Activated CD4-positive, alpha-beta T cell treated with anti-CD3 and anti-CD28 coated beads, Interleukin-2, amount 10 ng/mL, durations not matched to agents 24 days and 14 days (primary cell): ENCODE measurements around the gene LRRC73. TPM values are rescaled to one million over a fixed set of nuclear protein-coding genes. Genes with fewer than 3 reads are reported as not detected.
"Not testable (repeated sequence)": the region's sequence is repeated elsewhere in the genome, so short reads cannot be mapped to it uniquely, and the experiment has no call there.

Experiments used
- DNase-seq: peaks from one replicate; pipeline ENCODE4 v3.0.0; 2022
- H3K27ac Mint-ChIP-seq: one replicate; pipeline ENCODE4 v1.8.0; 2022; ENCODE audit warnings: mild to moderate bottlenecking, mixed read lengths
- H3K27me3 Mint-ChIP-seq: one replicate; pipeline ENCODE4 v1.8.0; 2022; ENCODE audit warnings: mixed read lengths
- H3K36me3 Mint-ChIP-seq: one replicate; pipeline ENCODE4 v1.8.0; 2022; ENCODE audit warnings: low read depth, mild to moderate bottlenecking, mixed read lengths
- H3K4me1 Mint-ChIP-seq: one replicate; pipeline ENCODE4 v1.8.0; 2021; ENCODE audit warnings: mixed read lengths
- H3K4me3 Mint-ChIP-seq: one replicate; pipeline ENCODE4 v1.8.0; 2022; ENCODE audit warnings: mild to moderate bottlenecking, moderate library complexity, mixed read lengths
- H3K9me3 Mint-ChIP-seq: one replicate; pipeline ENCODE4 v1.8.0; 2021; ENCODE audit warnings: mixed read lengths
- intact Hi-C: fragments of 100-400 bp; cut with micrococcal nuclease; formaldehyde crosslinking; loops from one replicate; pipeline ENCODE4 v1.15.1; 2023
- total RNA-seq: library from RNA; stranded (reverse); gene quantifications from 2 replicates; pipeline ENCODE4 v1.2.3, GENCODE V29; 2022

The LRRC73 gene
- total RNA-seq, 1 donor from 2014 or later = 0.51 TPM

DNA sequence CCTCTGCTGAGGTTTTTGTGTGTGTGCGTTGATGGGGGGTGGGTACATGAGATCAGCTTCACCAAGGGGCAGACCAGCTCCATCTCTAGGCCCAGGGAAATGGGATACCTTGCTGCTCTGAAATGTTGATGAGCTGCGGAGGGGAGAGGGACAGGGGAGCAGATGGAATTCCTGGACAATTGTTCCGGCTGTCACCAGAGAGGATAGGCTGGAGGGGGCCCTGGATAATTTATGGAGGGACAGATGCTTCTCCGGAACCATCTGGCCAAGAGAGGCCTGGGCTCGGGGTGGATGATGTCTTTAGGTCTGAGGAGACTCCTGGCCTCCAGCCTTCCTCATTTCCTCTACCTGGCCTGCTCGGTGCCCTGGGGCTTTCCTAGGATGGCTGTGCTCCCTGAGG lies 34.6 kb downstream of the LRRC73 start:
- no peak for DNase-seq
- no peak overlapping the region for H3K4me3 Mint-ChIP-seq
- no peaks in the 10 kb centered on the region for H3K9me3 Mint-ChIP-seq
- H3K36me3 Mint-ChIP-seq = peaks cover 5% of the 10 kb centered on the region
- intact Hi-C loops = loop anchor here (5.0 kb wide), 1 partner anchor 303 kb away; the partner anchor contains the start of gene SRF
- peaks cover 5% of the 10 kb centered on the region for H3K27me3 Mint-ChIP-seq
- peaks cover 29% of the 10 kb centered on the region for H3K4me1 Mint-ChIP-seq
- no peak overlapping the region for H3K27ac Mint-ChIP-seq

DNA sequence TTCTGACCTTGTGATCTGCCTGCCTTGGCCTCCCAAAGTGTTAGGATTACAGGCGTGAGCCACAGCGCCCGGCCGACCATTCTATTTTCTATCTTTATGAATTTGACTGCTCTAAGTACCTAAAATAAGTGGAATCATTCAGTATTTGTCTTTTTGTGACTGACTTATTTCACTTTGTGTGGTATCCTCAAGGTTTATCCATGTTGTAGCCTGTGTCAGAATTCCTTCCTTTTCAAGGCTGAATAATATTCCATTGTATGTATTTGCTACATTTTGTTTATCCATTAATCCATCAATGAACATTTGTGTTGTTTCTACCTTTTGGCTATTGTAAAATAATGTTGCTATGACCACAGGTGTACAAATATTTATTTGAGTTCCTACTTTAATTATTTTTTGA lies 37.6 kb downstream of the LRRC73 start:
- H3K4me3 Mint-ChIP-seq = no peak overlapping the region
- H3K36me3 Mint-ChIP-seq = peaks cover 2% of the 10 kb centered on the region
- H3K27ac Mint-ChIP-seq = no peak overlapping the region
- peaks cover 10% of the 10 kb centered on the region for H3K4me1 Mint-ChIP-seq
- H3K27me3 Mint-ChIP-seq = peaks cover 17% of the 10 kb centered on the region
- no peak for DNase-seq
- no peaks in the 10 kb centered on the region for H3K9me3 Mint-ChIP-seq
- intact Hi-C loops = no loop called here

GRCh38 chr6:43471399-43471798 lies 38.7 kb downstream of the LRRC73 start:
- no peaks in the 10 kb centered on the region for H3K9me3 Mint-ChIP-seq
- intact Hi-C loops = no loop called here

DNA sequence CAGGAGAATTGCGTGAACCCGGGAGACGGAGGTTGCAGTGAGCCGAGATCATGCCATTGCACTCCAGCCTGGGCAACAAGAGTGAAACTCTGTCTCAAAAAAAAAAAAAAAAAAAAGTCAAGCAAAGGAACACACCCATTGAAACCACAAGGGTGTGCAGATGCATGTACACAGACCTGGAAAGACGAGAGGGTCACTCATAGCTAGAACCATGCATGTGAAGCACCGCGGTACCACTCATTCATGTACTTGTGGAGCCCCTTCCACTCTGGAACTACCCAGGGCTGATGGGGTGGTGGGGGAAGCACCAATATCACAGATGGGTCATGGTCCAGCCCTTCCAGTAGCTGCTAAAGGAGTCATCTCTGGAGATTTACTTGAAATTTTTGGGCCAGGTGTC lies 40.2 kb downstream of the LRRC73 start:
- Mint-ChIP-seq H3K36me3 (no peaks in the 10 kb centered on the region), H3K27ac (no peak overlapping the region), H3K4me1 (no peaks in the 10 kb centered on the region), H3K27me3 (peaks cover 21% of the 10 kb centered on the region), H3K9me3 (no peaks in the 10 kb centered on the region), H3K4me3 (no peak overlapping the region)
- intact Hi-C loops = no loop called here
- no peak for DNase-seq

More at GRCh38 chr6:43471399-43471798, 38.7 kb downstream of the LRRC73 start:
- Mint-ChIP-seq H3K4me3 (no peak overlapping the region), H3K27ac (no peak overlapping the region), H3K27me3 (peaks cover 21% of the 10 kb centered on the region), H3K4me1 (no peaks in the 10 kb centered on the region), H3K36me3 (no peaks in the 10 kb centered on the region)
- no peak for DNase-seq

GRCh38 chr6:43468748-43469681 lies 41.1 kb downstream of the LRRC73 start:
- DNase-seq = no peak
- Mint-ChIP-seq H3K27ac (no peak overlapping the region), H3K9me3 (no peaks in the 10 kb centered on the region), H3K4me1 (no peaks in the 10 kb centered on the region), H3K4me3 (no peak overlapping the region), H3K36me3 (no peaks in the 10 kb centered on the region), H3K27me3 (peaks cover 23% of the 10 kb centered on the region)
- intact Hi-C loops = no loop called here

GRCh38 chr6:43468240-43468639 lies 41.9 kb downstream of the LRRC73 start:
- H3K27ac Mint-ChIP-seq = no peak overlapping the region
- H3K4me1 Mint-ChIP-seq = no peaks in the 10 kb centered on the region
- peaks cover 25% of the 10 kb centered on the region for H3K27me3 Mint-ChIP-seq
- no peak for DNase-seq
- intact Hi-C loops = no loop called here
- H3K36me3 Mint-ChIP-seq = no peaks in the 10 kb centered on the region
- no peaks in the 10 kb centered on the region for H3K9me3 Mint-ChIP-seq
- no peak overlapping the region for H3K4me3 Mint-ChIP-seq

DNA sequence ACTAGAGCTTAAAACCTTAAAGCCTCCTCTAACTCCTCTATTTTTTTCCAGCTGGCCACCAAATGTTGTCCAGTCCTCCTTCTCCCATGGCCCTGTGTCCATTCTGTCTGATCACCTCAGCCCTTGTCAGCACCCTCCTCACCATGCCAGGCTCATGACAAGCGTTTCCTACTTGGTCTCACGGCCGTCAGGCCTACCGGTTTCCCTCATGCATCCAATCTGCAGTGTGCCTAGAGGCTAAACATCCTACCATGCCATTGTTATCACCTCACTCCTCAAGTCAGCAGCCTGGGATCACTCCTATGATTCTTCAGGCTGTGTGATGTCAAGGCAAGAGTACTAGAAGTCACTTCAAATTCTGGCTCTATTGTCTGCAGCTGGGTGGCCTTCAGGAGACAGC lies 42.4 kb downstream of the LRRC73 start:
- Mint-ChIP-seq H3K27ac (no peak overlapping the region), H3K27me3 (peaks cover 28% of the 10 kb centered on the region), H3K36me3 (no peaks in the 10 kb centered on the region), H3K9me3 (no peaks in the 10 kb centered on the region), H3K4me3 (no peak overlapping the region), H3K4me1 (no peaks in the 10 kb centered on the region)
- no peak for DNase-seq
- intact Hi-C loops = no loop called here

- H3K9me3 Mint-ChIP-seq, DNase-seq, intact Hi-C loops, H3K36me3 Mint-ChIP-seq, H3K4me1 Mint-ChIP-seq, H3K4me3 Mint-ChIP-seq, H3K27ac Mint-ChIP-seq: not testable (repeated sequence)
- peaks cover 33% of the 10 kb centered on the region for H3K27me3 Mint-ChIP-seq
Observed at GRCh38 chr6:43467265-43467664, 42.9 kb downstream of the LRRC73 start.

DNA sequence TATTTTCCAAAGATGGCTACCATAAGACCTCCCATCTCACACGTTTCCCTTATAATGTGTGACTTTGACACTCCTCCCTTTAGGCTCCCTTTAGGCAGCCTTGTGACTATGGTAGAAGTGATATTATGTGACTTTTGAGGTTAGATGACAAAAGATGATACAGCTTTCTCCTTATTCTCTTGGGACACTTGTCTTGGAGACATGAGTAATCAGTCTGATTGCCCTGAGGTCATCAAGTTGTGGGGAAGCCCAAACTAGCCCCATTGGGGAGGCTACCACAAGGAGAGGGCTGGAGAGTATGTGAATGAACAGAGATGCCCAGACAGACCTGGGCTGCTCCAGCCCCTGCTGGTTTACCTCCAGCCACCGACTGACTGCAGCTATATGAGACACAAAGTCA lies 44.2 kb downstream of the LRRC73 start:
- Mint-ChIP-seq H3K9me3 (no peaks in the 10 kb centered on the region), H3K27ac (no peak overlapping the region)
- intact Hi-C loops = no loop called here

DNA sequence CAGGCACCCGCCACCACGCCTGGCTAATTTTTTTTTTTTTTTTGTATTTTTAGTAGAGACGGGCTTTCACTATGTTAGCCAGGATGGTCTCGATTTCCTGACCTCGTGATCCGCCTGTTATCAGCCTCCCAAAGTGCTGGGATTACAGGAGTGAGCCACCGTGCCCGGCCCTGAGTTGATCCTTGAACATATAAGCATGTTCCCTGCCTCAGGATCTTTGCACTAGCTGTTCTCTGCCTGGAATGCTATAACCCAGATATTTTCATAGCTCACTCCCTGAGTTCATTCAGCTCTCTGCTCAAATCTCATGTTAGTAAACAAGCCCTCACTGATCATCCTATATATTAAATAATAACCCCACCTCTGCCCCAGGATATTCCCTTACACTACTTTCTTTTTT lies 45.8 kb downstream of the LRRC73 start:
- H3K4me1 Mint-ChIP-seq = no peaks in the 10 kb centered on the region
- no peak for DNase-seq
- H3K9me3 Mint-ChIP-seq = no peaks in the 10 kb centered on the region
- no peak overlapping the region for H3K4me3 Mint-ChIP-seq
- no peak overlapping the region for H3K27ac Mint-ChIP-seq
- peaks cover 40% of the 10 kb centered on the region for H3K27me3 Mint-ChIP-seq
- no peaks in the 10 kb centered on the region for H3K36me3 Mint-ChIP-seq
- intact Hi-C loops = no loop called here

More for the DNA sequence above, 44.2 kb downstream of the LRRC73 start:
- H3K36me3 Mint-ChIP-seq = no peaks in the 10 kb centered on the region
- no peak for DNase-seq
- H3K4me3 Mint-ChIP-seq = no peak overlapping the region
- no peaks in the 10 kb centered on the region for H3K4me1 Mint-ChIP-seq
- H3K27me3 Mint-ChIP-seq = peaks cover 35% of the 10 kb centered on the region

- no peaks in the 10 kb centered on the region for H3K4me1 Mint-ChIP-seq
- H3K27me3 Mint-ChIP-seq = peaks cover 32% of the 10 kb centered on the region
- no peak overlapping the region for H3K4me3 Mint-ChIP-seq
- H3K36me3 Mint-ChIP-seq = no peaks in the 10 kb centered on the region
- intact Hi-C loops = no loop called here
- H3K27ac Mint-ChIP-seq = no peak overlapping the region
- H3K9me3 Mint-ChIP-seq = no peaks in the 10 kb centered on the region
- DNase-seq = no peak
Observed at GRCh38 chr6:43461936-43462335, 48.2 kb downstream of the LRRC73 start.

DNA sequence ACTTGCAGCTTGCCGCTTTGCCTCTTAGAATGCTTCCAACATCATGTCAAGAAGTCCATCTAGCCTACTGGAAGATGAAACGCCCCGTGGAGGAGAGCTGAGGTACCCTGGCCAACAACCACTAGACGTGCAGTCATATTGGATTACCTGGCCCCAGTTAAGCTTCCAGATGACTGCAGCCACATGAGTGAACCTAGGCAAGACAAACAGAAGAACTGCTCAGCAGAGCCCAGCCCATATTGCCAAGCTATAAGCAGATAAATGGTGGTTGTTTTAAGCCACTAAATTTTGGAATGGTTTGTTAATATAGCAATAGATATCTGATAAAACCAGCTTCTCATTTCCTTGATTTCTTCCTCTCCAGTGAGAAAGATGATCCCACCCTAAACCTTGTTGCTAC lies 50.1 kb downstream of the LRRC73 start:
- Mint-ChIP-seq H3K36me3 (peaks cover 3% of the 10 kb centered on the region), H3K27me3 (peaks cover 42% of the 10 kb centered on the region), H3K4me1 (peaks cover 8% of the 10 kb centered on the region), H3K4me3 (no peak overlapping the region), H3K27ac (no peak overlapping the region), H3K9me3 (no peaks in the 10 kb centered on the region)
- intact Hi-C loops = no loop called here
- no peak for DNase-seq

GRCh38 chr6:43459535-43459934 lies 50.6 kb downstream of the LRRC73 start:
- intact Hi-C loops = no loop called here

GRCh38 chr6:43458154-43458553 lies 52.0 kb downstream of the LRRC73 start:
- intact Hi-C loops = not testable (repeated sequence)
- H3K27me3 Mint-ChIP-seq = peaks cover 48% of the 10 kb centered on the region

More at GRCh38 chr6:43459535-43459934, 50.6 kb downstream of the LRRC73 start:
- peaks cover 45% of the 10 kb centered on the region for H3K27me3 Mint-ChIP-seq
- H3K4me1 Mint-ChIP-seq = peaks cover 10% of the 10 kb centered on the region
- no peaks in the 10 kb centered on the region for H3K9me3 Mint-ChIP-seq
- peaks cover 3% of the 10 kb centered on the region for H3K36me3 Mint-ChIP-seq
- no peak overlapping the region for H3K27ac Mint-ChIP-seq
- DNase-seq = no peak
- H3K4me3 Mint-ChIP-seq = no peak overlapping the region

More at GRCh38 chr6:43458154-43458553, 52.0 kb downstream of the LRRC73 start:
- H3K9me3 Mint-ChIP-seq, DNase-seq, H3K4me3 Mint-ChIP-seq, H3K36me3 Mint-ChIP-seq, H3K27ac Mint-ChIP-seq: not testable (repeated sequence)
- peaks cover 15% of the 10 kb centered on the region for H3K4me1 Mint-ChIP-seq
